HEK293 (cell line): Measurements from ENCODE around the gene OR52D1.

ENCODE experiments used
- CTCF ChIA-PET: fragments of 350-600 bp; formaldehyde crosslinking; extraction: SDS; loops from one replicate; lab custom pipeline; 2021; ENCODE audit warnings: antibody characterized with exemption; lab: Yijun Ruan, JAX
- POLR2A ChIA-PET: fragments of 300-600 bp; formaldehyde crosslinking; extraction: SDS; loops from one replicate; lab custom pipeline; 2020; ENCODE audit warnings: antibody characterized with exemption, inconsistent platforms; lab: Yijun Ruan, JAX
- H3K27ac ChIP-seq: fragments of 200-500 bp; sonication (Bioruptor generic); 2 replicates; pipeline ENCODE4 v1.5.1; 2014; ENCODE audit warnings: low read depth, low read length, control low read depth, inconsistent platforms; ENCODE audit errors: extremely low read depth
- H3K36me3 ChIP-seq, 2 experiments: fragments of 200-500 bp in 1 of 2; sonication (Bioruptor generic) in 1 of 2; 1 replicate in 1 of 2; 2 replicates in 1 of 2; pipeline ENCODE4 v1.5.1; 2014 to 2017; ENCODE audit warnings: inconsistent platforms in 2 of 2, low read length in 2 of 2; ENCODE audit not compliant: control insufficient read depth in 2 of 2, insufficient read depth in 1 of 2
- H3K4me1 ChIP-seq: fragments of 200-500 bp; sonication (Bioruptor generic); 2 replicates; pipeline ENCODE4 v1.5.1; 2014; ENCODE audit warnings: mild to moderate bottlenecking, low read length, inconsistent platforms; ENCODE audit not compliant: control insufficient read depth, insufficient read depth
- H3K4me3 ChIP-seq: 2 replicates; pipeline ENCODE4 v1.5.1; 2011; ENCODE audit warnings: low read depth, mild to moderate bottlenecking, control low read depth, low read length, moderate library complexity
- H3K9me3 ChIP-seq: fragments of 200-500 bp; sonication (Bioruptor generic); 2 replicates; pipeline ENCODE4 v1.5.1; 2014; ENCODE audit warnings: low read depth, low read length, inconsistent platforms; ENCODE audit not compliant: control insufficient read depth, insufficient read depth
- FEZF1 ChIP-seq: fragments of 450-650 bp; formaldehyde crosslinking; IDR thresholded peaks from 2 replicates; pipeline ENCODE4 v1.5.1; 2016; ENCODE audit warnings: missing biosample characterization, missing genetic modification characterization
- MZF1 ChIP-seq: fragments of 450-650 bp; formaldehyde crosslinking; IDR thresholded peaks from 2 replicates; pipeline ENCODE4 v1.5.1; 2017; ENCODE audit warnings: missing biosample characterization, missing genetic modification characterization, borderline replicate concordance
- SCRT1 ChIP-seq: fragments of 450-650 bp; formaldehyde crosslinking; IDR thresholded peaks from 2 replicates; pipeline ENCODE4 v1.5.1; 2016; ENCODE audit warnings: missing biosample characterization, missing genetic modification characterization, borderline replicate concordance
- ZBTB10 ChIP-seq: fragments of 450-650 bp; formaldehyde crosslinking; IDR thresholded peaks from 2 replicates; pipeline ENCODE4 v1.5.1; 2016; ENCODE audit warnings: missing biosample characterization, missing genetic modification characterization
- ZBTB11 ChIP-seq: fragments of 450-650 bp; formaldehyde crosslinking; conservative IDR thresholded peaks from 2 replicates; pipeline ENCODE4 v1.5.1; 2016; ENCODE audit warnings: low read depth, missing biosample characterization, missing genetic modification characterization
- ZBTB48 ChIP-seq: fragments of 450-650 bp; formaldehyde crosslinking; IDR thresholded peaks from 2 replicates; pipeline ENCODE4 v1.5.1; 2016; ENCODE audit warnings: missing biosample characterization, missing genetic modification characterization
- ZFHX2 ChIP-seq: fragments of 450-650 bp; formaldehyde crosslinking; conservative IDR thresholded peaks from 2 replicates; pipeline ENCODE4 v1.5.1; 2016; ENCODE audit warnings: missing biosample characterization, missing genetic modification characterization
- ZFP41 ChIP-seq: fragments of 450-650 bp; formaldehyde crosslinking; IDR thresholded peaks from 2 replicates; pipeline ENCODE4 v1.5.1; 2016; ENCODE audit warnings: missing biosample characterization, missing genetic modification characterization, borderline replicate concordance
- ZNF133 ChIP-seq: fragments of 450-650 bp; formaldehyde crosslinking; IDR thresholded peaks from 2 replicates; pipeline ENCODE4 v1.5.1; 2016; ENCODE audit warnings: missing biosample characterization, missing genetic modification characterization
- ZNF140 ChIP-seq: fragments of 450-650 bp; formaldehyde crosslinking; IDR thresholded peaks from 2 replicates; pipeline ENCODE4 v1.5.1; 2016; ENCODE audit warnings: missing biosample characterization, missing genetic modification characterization
- ZNF155 ChIP-seq: fragments of 450-650 bp; formaldehyde crosslinking; IDR thresholded peaks from 2 replicates; pipeline ENCODE4 v1.5.1; 2016; ENCODE audit warnings: missing biosample characterization, missing genetic modification characterization
- ZNF157 ChIP-seq: fragments of 450-650 bp; formaldehyde crosslinking; IDR thresholded peaks from 2 replicates; pipeline ENCODE4 v1.5.1; 2016; ENCODE audit warnings: missing biosample characterization, missing genetic modification characterization
- ZNF2 ChIP-seq: fragments of 450-650 bp; formaldehyde crosslinking; IDR thresholded peaks from 2 replicates; pipeline ENCODE4 v1.5.1; 2016; ENCODE audit warnings: missing biosample characterization, missing genetic modification characterization
- ZNF239 ChIP-seq: fragments of 450-650 bp; formaldehyde crosslinking; IDR thresholded peaks from 2 replicates; pipeline ENCODE4 v1.5.1; 2016; ENCODE audit warnings: missing biosample characterization, missing genetic modification characterization
- ZNF26 ChIP-seq: fragments of 450-650 bp; formaldehyde crosslinking; IDR thresholded peaks from 2 replicates; pipeline ENCODE4 v1.5.1; 2016; ENCODE audit warnings: missing biosample characterization, missing genetic modification characterization
- ZNF274 ChIP-seq, 2 experiments: fragments of 200-500 bp in 1 of 2; fragments of 450-650 bp in 1 of 2; sonication (Bioruptor generic) in 1 of 2; formaldehyde crosslinking in 1 of 2; IDR thresholded peaks; 2 replicates each; pipeline versions ENCODE4 v1.5.1 to v1.6.1; 2014 to 2016; ENCODE audit warnings: borderline replicate concordance in 1 of 2, inconsistent platforms in 1 of 2, low read length in 1 of 2, missing biosample characterization in 1 of 2, missing genetic modification characterization in 1 of 2
- ZNF292 ChIP-seq: fragments of 450-650 bp; formaldehyde crosslinking; IDR thresholded peaks from 2 replicates; pipeline ENCODE4 v1.5.1; 2016; ENCODE audit warnings: low read depth, missing biosample characterization, missing genetic modification characterization, borderline replicate concordance
- ZNF311 ChIP-seq: fragments of 450-650 bp; formaldehyde crosslinking; IDR thresholded peaks from 2 replicates; pipeline ENCODE4 v1.5.1; 2017; ENCODE audit warnings: missing biosample characterization, missing genetic modification characterization, borderline replicate concordance
- ZNF366 ChIP-seq: fragments of 450-650 bp; formaldehyde crosslinking; conservative IDR thresholded peaks from 2 replicates; pipeline ENCODE4 v1.5.1; 2016; ENCODE audit warnings: missing biosample characterization, missing genetic modification characterization
- ZNF391 ChIP-seq: fragments of 450-650 bp; formaldehyde crosslinking; IDR thresholded peaks from 2 replicates; pipeline ENCODE4 v1.5.1; 2016; ENCODE audit warnings: low read depth, missing biosample characterization, missing genetic modification characterization, borderline replicate concordance
- ZNF449 ChIP-seq: fragments of 450-650 bp; formaldehyde crosslinking; IDR thresholded peaks from 2 replicates; pipeline ENCODE4 v1.5.1; 2017; ENCODE audit warnings: missing biosample characterization, mild to moderate bottlenecking, missing genetic modification characterization, moderate library complexity
- ZNF548 ChIP-seq: fragments of 450-650 bp; formaldehyde crosslinking; IDR thresholded peaks from 2 replicates; pipeline ENCODE4 v1.5.1; 2016; ENCODE audit warnings: missing biosample characterization, missing genetic modification characterization
- ZNF571 ChIP-seq: fragments of 450-650 bp; formaldehyde crosslinking; IDR thresholded peaks from 2 replicates; pipeline ENCODE4 v1.5.0; 2017; ENCODE audit warnings: missing biosample characterization, missing genetic modification characterization
- ZNF623 ChIP-seq: fragments of 450-650 bp; formaldehyde crosslinking; IDR thresholded peaks from 2 replicates; pipeline ENCODE4 v1.5.1; 2016; ENCODE audit warnings: missing biosample characterization, missing genetic modification characterization
- ZNF626 ChIP-seq: fragments of 450-650 bp; sonication (Bioruptor Pico); formaldehyde crosslinking; IDR thresholded peaks from 2 replicates; pipeline ENCODE4 v1.5.1; 2018; ENCODE audit warnings: missing biosample characterization, missing genetic modification characterization, inconsistent platforms
- ZSCAN30 ChIP-seq: fragments of 450-650 bp; IDR thresholded peaks from 2 replicates; pipeline ENCODE4 v1.5.1; 2018; ENCODE audit warnings: missing biosample characterization, mild to moderate bottlenecking, missing genetic modification characterization, moderate library complexity

Gene OR52D1

GRCh38 chr11:5528495-5528894 is 40.0 kb downstream of the OR52D1 start:
- POLR2A ChIA-PET = no interaction called here
- CTCF ChIA-PET = no interaction called here
- H3K27ac ChIP-seq = no peak overlapping the region
- TF ChIP-seq ZNF449 = no peak
- TF ChIP-seq ZNF133 (tag by site-specific recombination) = no peak
- no peak for TF ChIP-seq ZFP41 (tag by site-specific recombination)
- TF ChIP-seq ZNF155 = no peak
- TF ChIP-seq ZFHX2 = no peak
- TF ChIP-seq ZNF626 (tag by site-specific recombination) = no peak
- no peak for TF ChIP-seq ZNF140 (tag by site-specific recombination)
- no peak for TF ChIP-seq ZBTB11 (tag by site-specific recombination)
- TF ChIP-seq ZNF311 (tag by site-specific recombination) = no peak
- TF ChIP-seq ZNF571 = no peak
- no peak for TF ChIP-seq ZNF274 (IDR thresholded peaks at IDR 0.05; ENCODE audit: low read length)
- TF ChIP-seq ZNF274 (tag by site-specific recombination; IDR thresholded peaks at IDR 0.05; ENCODE audit: borderline replicate concordance) = no peak
- no peak for TF ChIP-seq FEZF1 (tag by site-specific recombination)
- TF ChIP-seq ZNF239 (tag by site-specific recombination) = no peak
- TF ChIP-seq ZNF548 (tag by site-specific recombination) = no peak
- no peaks in the 10 kb centered on the region for H3K4me1 ChIP-seq
- no peak overlapping the region for H3K4me3 ChIP-seq
- no peaks in the 10 kb centered on the region for H3K36me3 ChIP-seq
- H3K9me3 ChIP-seq = no peaks in the 10 kb centered on the region

- no peaks in the 10 kb centered on the region for H3K4me1 ChIP-seq
- H3K4me3 ChIP-seq = no peak overlapping the region
- ChIA-PET CTCF (no interaction called here), POLR2A (no interaction called here)
- no peaks in the 10 kb centered on the region for H3K9me3 ChIP-seq
- no peaks in the 10 kb centered on the region for H3K36me3 ChIP-seq
- H3K27ac ChIP-seq = no peak overlapping the region
- no peak for TF ChIP-seq ZNF571
- no peak for TF ChIP-seq ZNF623
- TF ChIP-seq ZNF391 (tag by site-specific recombination) = no peak
- TF ChIP-seq ZNF26 = no peak
- no peak for TF ChIP-seq ZBTB48 (tag by site-specific recombination)
- no peak for TF ChIP-seq ZNF2 (tag by site-specific recombination)
- TF ChIP-seq MZF1 (tag by site-specific recombination) = no peak
- no peak for TF ChIP-seq ZSCAN30 (tag by site-specific recombination)
- TF ChIP-seq ZNF157 (tag by site-specific recombination) = no peak
- TF ChIP-seq ZFP41 (tag by site-specific recombination) = no peak
- TF ChIP-seq ZNF292 (tag by site-specific recombination) = no peak
- no peak for TF ChIP-seq ZNF133 (tag by site-specific recombination)
- TF ChIP-seq ZBTB10 (tag by site-specific recombination) = no peak
- TF ChIP-seq ZNF366 (tag by site-specific recombination) = no peak
- no peak for TF ChIP-seq SCRT1 (tag by site-specific recombination)
Observed at GRCh38 chr11:5531053-5531831, 42.8 kb downstream of the OR52D1 start.
